GM10266 (cell line): ENCODE measurements around the gene USF3.

Experiments used
- DNase-seq: peaks from one replicate; pipeline ENCODE4 v3.0.0; 2012; ENCODE audit errors: extremely low spot score
- TF ChIP-seq, protein P1 (sequence below): IDR thresholded peaks from 2 replicates; pipeline ENCODE4 v1.5.1; 2012; ENCODE audit warnings: mild to moderate bottlenecking, low read depth; ENCODE audit not compliant: control insufficient read depth, insufficient read depth; ENCODE audit errors: missing control alignments

The USF3 gene

DNA sequence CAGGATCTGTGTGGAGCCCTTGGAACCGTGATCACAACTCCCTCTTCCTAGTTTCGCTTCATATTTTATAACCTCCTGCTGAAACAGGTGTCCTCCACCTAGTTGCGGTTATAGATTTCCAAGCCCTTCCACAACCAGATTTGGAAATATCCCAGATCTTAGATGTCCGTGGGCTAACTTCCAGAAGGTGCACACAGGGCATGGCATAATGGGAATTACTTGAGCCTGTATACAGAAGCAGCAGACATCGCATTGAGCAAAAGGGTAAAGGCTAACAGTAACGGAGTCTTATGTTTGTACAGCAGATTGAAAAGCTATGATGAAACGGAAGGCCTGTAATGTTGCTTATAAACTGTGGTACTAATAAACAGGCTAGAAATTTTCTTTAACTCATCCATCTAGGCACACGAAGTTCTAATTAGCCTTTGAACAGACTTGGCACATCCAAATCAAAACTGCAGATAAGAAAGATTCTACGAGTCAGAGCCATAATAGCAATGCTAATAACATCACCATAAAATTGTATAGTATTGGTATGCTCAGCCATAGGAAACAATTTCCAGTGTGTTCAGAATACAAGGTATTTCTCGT, 1.2 kb upstream of the USF3 start:
- DNase-seq: peak; percentile 32
- TF ChIP-seq, protein P1, sequence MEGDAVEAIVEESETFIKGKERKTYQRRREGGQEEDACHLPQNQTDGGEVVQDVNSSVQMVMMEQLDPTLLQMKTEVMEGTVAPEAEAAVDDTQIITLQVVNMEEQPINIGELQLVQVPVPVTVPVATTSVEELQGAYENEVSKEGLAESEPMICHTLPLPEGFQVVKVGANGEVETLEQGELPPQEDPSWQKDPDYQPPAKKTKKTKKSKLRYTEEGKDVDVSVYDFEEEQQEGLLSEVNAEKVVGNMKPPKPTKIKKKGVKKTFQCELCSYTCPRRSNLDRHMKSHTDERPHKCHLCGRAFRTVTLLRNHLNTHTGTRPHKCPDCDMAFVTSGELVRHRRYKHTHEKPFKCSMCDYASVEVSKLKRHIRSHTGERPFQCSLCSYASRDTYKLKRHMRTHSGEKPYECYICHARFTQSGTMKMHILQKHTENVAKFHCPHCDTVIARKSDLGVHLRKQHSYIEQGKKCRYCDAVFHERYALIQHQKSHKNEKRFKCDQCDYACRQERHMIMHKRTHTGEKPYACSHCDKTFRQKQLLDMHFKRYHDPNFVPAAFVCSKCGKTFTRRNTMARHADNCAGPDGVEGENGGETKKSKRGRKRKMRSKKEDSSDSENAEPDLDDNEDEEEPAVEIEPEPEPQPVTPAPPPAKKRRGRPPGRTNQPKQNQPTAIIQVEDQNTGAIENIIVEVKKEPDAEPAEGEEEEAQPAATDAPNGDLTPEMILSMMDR: no peak

DNA sequence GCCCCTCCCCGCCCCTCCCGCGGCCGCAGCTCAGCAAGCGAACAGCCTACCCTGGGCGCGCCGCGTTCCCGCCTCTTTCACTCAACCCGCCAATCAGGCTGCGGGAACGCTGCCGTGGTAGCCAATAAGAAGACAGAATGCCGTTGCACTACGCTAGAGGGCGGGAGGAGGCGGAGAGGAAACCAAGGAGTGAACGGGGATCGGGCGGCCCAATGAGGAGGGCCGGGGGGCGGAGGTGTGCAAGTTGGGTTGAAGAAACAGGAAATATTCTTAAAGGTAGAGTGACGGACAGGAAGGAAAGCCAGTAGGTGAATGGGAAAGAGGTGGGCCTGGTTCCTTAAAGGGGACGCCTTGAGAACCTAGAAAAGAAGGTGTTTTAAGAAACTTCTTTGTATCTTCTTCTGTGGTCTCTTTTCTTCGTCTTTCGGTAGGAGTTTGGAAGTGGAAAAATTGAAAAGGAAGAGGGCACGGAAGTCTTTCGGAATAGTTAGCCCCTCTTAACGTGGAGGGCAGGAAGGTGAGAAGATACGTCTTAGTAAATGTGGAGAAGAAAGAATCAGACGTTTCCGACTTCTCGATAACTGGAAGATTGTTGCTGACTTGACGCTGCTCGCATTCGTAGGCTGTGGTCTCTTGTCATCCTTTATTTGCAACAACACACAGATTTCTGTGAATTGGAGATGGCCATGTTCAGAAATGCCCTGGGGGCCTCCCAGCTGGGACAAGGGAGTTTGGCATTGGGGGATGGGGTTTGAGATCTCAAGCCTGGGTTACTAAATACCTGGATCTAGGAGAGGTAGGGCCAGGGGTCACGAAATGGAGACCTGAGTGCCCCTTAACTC, 437 bp upstream of the USF3 start:
- TF ChIP-seq, protein P1: no peak

DNA sequence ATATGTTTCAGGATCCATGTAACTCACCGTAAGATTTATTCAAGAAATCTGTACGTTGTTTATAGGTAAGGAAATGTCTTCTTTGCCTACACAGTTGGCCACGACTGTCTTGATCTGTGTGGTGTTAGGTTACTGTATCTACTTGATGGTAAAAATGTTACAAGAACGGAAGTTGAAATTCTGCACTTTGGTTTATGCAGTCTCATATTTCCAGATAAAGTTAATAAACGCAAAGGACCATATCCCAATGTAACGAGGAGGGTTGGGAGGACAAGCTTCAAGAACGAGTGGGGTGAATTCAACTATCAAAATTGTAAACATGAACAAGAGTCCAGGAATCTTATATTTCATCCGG, 1.0 kb downstream of the USF3 start:
- TF ChIP-seq, protein P1: no peak
- no peak for DNase-seq

More for the DNA sequence above, 437 bp upstream of the USF3 start:
- DNase-seq: peak; percentile 99

DNA sequence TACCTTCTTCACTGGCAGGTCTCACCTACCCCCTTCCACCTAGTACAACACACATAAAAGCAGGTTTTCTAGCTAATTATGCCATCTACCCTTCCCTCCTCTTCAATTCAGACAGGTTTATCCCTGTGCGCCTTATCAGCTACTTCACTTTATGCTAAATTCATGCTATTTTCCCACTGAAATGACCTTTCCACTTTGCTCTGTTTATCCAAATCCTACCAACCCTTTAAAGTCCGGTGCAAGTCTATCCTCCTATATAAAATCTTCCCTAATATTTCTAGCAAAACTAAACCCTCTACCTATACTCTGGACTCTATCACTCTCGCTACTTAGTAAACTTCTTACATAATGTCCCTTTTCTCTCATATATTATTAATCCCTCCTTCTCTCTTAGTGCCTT, 6.0 kb downstream of the USF3 start:
- TF ChIP-seq, protein P1: no peak
- no peak for DNase-seq

DNA sequence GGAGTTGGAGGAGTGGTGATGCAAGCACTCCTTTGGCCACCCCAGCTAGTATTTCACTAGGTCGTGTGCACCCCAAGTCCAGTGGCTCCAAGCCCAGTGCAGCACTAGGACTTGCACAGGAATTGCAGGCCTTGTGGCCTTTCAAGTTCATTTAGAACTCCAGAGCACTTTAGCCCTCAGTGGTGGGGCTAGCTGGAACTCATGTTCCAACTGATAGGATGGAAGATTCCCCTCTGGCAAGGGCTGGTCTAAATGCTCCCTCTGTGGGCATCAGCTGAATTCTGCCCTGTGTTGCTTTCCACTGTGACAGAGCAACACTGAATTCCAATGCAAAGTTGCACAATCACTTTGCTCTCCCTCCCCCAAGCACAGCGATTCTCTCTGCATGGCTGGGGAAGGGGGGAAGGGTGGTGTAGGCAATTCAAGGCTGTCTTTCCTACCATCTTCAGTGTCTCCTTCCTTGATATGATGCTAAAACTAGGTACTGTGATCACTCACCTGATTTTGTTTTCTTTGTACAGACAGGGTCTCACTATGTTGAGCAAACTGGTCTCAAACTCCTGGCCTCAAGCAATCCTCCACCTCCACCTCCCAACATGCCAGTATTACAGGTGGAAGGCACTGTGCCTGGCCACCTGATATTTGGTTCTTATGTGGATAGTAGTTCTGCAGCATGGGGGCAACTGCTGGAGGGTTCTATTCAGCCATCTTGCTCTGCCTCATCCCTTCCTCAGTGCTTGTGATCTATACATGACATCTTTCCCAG, 10.3 kb downstream of the USF3 start:
- TF ChIP-seq, protein P1: no peak
- DNase-seq: no peak

DNA sequence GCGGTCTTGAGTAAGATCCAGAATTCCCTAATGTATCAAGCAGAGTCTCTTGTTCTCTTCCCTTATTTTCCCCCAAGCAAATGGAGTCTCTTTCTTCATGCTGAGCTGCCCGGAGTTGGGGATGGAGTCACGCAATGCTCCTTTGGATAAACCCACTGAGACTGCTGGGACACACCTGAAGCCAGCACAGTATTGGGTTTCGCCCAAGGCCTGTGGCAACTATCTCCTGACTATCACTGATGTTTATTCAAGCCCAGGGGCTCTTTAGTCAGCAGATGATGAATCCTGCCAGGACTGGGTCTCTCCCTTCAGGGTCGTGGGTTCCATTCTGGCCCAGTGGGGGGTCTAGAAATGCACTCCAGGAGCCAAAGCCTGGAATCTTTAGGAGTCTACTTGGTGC, 11.3 kb downstream of the USF3 start:
- TF ChIP-seq, protein P1: no peak
- no peak for DNase-seq
